Fibroblast of mammary gland (primary cell): ENCODE measurements around the gene RNF157.
"Not testable (repeated sequence)": the region's sequence is repeated elsewhere in the genome, so short reads cannot be mapped to it uniquely, and the experiment has no call there.

ENCODE experiments used
- DNase-seq: peaks from one replicate; pipeline ENCODE4 v3.0.0-alpha.2; 2010; ENCODE audit warnings: low read depth
- H3K4me3 ChIP-seq: 2 replicates; pipeline ENCODE4 v1.5.1; 2011; ENCODE audit warnings: low read depth, mild to moderate bottlenecking, low read length, moderate library complexity; ENCODE audit not compliant: control insufficient read depth
- TF ChIP-seq, protein P1 (sequence below): conservative IDR thresholded peaks from 2 replicates; pipeline ENCODE4 v1.5.1; 2011; ENCODE audit warnings: low read depth, low read length, inconsistent platforms; ENCODE audit not compliant: control insufficient read depth, insufficient read depth

RNF157 gene

GRCh38 chr17:76268015-76268749 lies 27.9 kb upstream of the RNF157 start:
- no peak overlapping the region for H3K4me3 ChIP-seq
- TF ChIP-seq, protein P1, sequence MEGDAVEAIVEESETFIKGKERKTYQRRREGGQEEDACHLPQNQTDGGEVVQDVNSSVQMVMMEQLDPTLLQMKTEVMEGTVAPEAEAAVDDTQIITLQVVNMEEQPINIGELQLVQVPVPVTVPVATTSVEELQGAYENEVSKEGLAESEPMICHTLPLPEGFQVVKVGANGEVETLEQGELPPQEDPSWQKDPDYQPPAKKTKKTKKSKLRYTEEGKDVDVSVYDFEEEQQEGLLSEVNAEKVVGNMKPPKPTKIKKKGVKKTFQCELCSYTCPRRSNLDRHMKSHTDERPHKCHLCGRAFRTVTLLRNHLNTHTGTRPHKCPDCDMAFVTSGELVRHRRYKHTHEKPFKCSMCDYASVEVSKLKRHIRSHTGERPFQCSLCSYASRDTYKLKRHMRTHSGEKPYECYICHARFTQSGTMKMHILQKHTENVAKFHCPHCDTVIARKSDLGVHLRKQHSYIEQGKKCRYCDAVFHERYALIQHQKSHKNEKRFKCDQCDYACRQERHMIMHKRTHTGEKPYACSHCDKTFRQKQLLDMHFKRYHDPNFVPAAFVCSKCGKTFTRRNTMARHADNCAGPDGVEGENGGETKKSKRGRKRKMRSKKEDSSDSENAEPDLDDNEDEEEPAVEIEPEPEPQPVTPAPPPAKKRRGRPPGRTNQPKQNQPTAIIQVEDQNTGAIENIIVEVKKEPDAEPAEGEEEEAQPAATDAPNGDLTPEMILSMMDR, result no peak
- DNase-seq, result peak; percentile 84

GRCh38 chr17:76267581-76268001 lies 27.3 kb upstream of the RNF157 start:
- not testable (repeated sequence) for DNase-seq, H3K4me3 ChIP-seq

- TF ChIP-seq, protein P1, result no peak
- no peak for DNase-seq
- peak overlapping the region; percentile 78 for H3K4me3 ChIP-seq
Observed at GRCh38 chr17:76267051-76267576, 26.8 kb upstream of the RNF157 start.

- TF ChIP-seq, protein P1, result no peak
- peak overlapping the region; percentile 78 for H3K4me3 ChIP-seq
- peak; percentile 37 for DNase-seq
Observed at GRCh38 chr17:76266244-76266938, 26.1 kb upstream of the RNF157 start.

GRCh38 chr17:76265624-76266243 lies 25.4 kb upstream of the RNF157 start:
- peak overlapping the region; percentile 78 for H3K4me3 ChIP-seq
- DNase-seq, result no peak
- TF ChIP-seq, protein P1, result no peak

GRCh38 chr17:76264755-76265623 lies 24.7 kb upstream of the RNF157 start, which contains the start of gene UBALD2:
TSS of gene UBALD2 (plus strand) at chr17:76265348. CDS start at chr17:76265506, 158 bp downstream.
- TF ChIP-seq, protein P1, result no peak
- H3K4me3 ChIP-seq, result peak within 1 kb of the TSS; percentile 78
- peak; percentile 100 for DNase-seq
